HTR-8/SVneo (cell line): ENCODE results near the gene CHAT.
"Not testable (repeated sequence)": the region's sequence is repeated elsewhere in the genome, so short reads cannot be mapped to it uniquely, and the experiment has no call there.

Experiments
- DNase-seq: peaks from one replicate; pipeline ENCODE4 v3.0.0; 2011; ENCODE audit warnings: low spot score, mixed read lengths; ENCODE audit not compliant: insufficient read length
- FAIRE-seq: peaks from 2 replicates; lab custom pipeline; 2011; peaks lifted over from hg19 to GRCh38; lab: Jason Lieb, UNC

CHAT gene

GRCh38 chr10:49667991-49668390 is 54.2 kb downstream of the CHAT start:
- DNase-seq, result no peak
- no peak for FAIRE-seq

GRCh38 chr10:49668684-49669083 is 54.8 kb downstream of the CHAT start:
- no peak for FAIRE-seq
- no peak for DNase-seq

- DNase-seq, result no peak
- FAIRE-seq, result no peak
Observed at GRCh38 chr10:49678827-49679479, 65.1 kb downstream of the CHAT start.

GRCh38 chr10:49679480-49679893 is 65.7 kb downstream of the CHAT start, which contains the start of gene C10orf53:
C10orf53 (plus strand) TSS chr10:49679651; CDS start chr10:49679698, 47 bp downstream.
- no peak for FAIRE-seq
- DNase-seq, result no peak

GRCh38 chr10:49682449-49682848 is 68.6 kb downstream of the CHAT start:
- not testable (repeated sequence) for DNase-seq, FAIRE-seq

GRCh38 chr10:49682879-49683278 is 69.0 kb downstream of the CHAT start:
- FAIRE-seq, result no peak
- no peak for DNase-seq

- FAIRE-seq (no peak), DNase-seq (no peak)
Observed at GRCh38 chr10:49686651-49687050, 72.8 kb downstream of the CHAT start.

- DNase-seq (no peak), FAIRE-seq (no peak)
Observed at GRCh38 chr10:49688261-49688846, 74.5 kb downstream of the CHAT start.

GRCh38 chr10:49688920-49689319 is 75.1 kb downstream of the CHAT start:
- no peak for FAIRE-seq
- DNase-seq, result no peak

- DNase-seq, result no peak
- FAIRE-seq, result no peak
Observed at GRCh38 chr10:49689882-49690510, 76.2 kb downstream of the CHAT start.

- DNase-seq, result no peak
- FAIRE-seq, result no peak
Observed at GRCh38 chr10:49690698-49691356, 77.0 kb downstream of the CHAT start.

- FAIRE-seq, result no peak
- no peak for DNase-seq
Observed at GRCh38 chr10:49691588-49691987, 77.8 kb downstream of the CHAT start.

GRCh38 chr10:49694466-49694865 is 80.6 kb downstream of the CHAT start:
- no peak for FAIRE-seq
- no peak for DNase-seq

GRCh38 chr10:49696311-49696710 is 82.5 kb downstream of the CHAT start:
- FAIRE-seq (no peak), DNase-seq (no peak)

- FAIRE-seq, result no peak
Observed at GRCh38 chr10:49698679-49699078, 84.8 kb downstream of the CHAT start.

GRCh38 chr10:49700211-49700610 is 86.4 kb downstream of the CHAT start:
- DNase-seq (no peak), FAIRE-seq (no peak)

More at GRCh38 chr10:49698679-49699078, 84.8 kb downstream of the CHAT start:
- DNase-seq, result no peak

- DNase-seq, result no peak
- FAIRE-seq, result no peak
Observed at GRCh38 chr10:49700997-49701396, 87.2 kb downstream of the CHAT start.

GRCh38 chr10:49707585-49707984 is 93.7 kb downstream of the CHAT start:
- DNase-seq (no peak), FAIRE-seq (no peak)

GRCh38 chr10:49709934-49710333 is 96.1 kb downstream of the CHAT start:
- DNase-seq, result no peak
- FAIRE-seq, result no peak

- DNase-seq (no peak), FAIRE-seq (no peak)
Observed at GRCh38 chr10:49710966-49711365, 97.1 kb downstream of the CHAT start.

- no peak for FAIRE-seq
- DNase-seq, result no peak
Observed at GRCh38 chr10:49711481-49711880, 97.6 kb downstream of the CHAT start.
